Activated naive CD8-positive, alpha-beta T cell treated with anti-CD3 and anti-CD28 coated beads, Interleukin-2, amount 50 U/mL, for 16 hours (primary cell): Measurements from ENCODE around the gene SSH3.
"Not testable (repeated sequence)": the region's sequence is repeated elsewhere in the genome, so short reads cannot be mapped to it uniquely, and the experiment has no call there.

ENCODE experiments used
- DNase-seq: peaks from one replicate; pipeline ENCODE4 v3.0.0-alpha.2; 2020; ENCODE audit warnings: low read depth, low spot score

The SSH3 gene

DNA sequence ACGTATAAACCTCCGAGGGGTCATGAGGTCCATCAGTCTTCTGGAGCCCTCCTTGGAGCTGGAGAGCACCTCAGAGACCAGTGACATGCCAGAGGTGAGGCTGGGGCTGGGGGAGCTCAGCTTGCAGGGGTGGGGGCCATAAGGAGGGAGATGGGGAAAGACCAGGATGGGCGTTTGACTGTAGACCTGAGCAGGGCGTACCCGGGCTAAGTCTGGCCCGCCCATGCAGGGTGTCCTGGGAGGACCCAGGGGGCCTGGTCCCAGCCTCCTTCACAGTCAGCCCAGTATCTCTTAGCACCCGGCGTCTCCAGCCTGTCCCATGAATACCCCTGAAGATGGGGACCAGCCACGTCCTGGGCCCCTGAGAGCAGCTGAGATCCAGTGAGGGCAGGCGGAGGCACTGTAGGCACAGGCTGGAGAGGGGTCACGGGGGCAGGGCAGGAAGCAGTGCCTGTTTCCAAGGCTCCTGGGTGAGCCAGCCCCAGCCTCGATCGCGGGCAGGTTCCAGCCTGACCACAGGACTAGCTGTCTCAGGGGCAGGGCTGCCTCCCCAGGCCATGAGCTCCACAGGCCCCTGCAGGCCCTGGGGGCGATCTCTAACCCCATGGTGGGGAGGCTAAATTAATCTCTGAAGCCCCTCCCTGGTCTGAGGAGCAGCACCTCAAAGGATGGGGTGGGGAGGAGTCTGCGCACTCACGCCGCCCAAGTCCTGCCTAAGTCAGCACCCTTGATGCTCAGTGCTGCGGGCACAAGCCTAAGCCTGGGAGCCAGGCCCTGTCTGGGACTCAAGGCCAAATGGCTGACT, 7.1 kb downstream of the SSH3 start:
- DNase-seq = no peak

GRCh38 chr11:67311051-67311555, 7.8 kb downstream of the SSH3 start:
- no peak for DNase-seq

- DNase-seq = no peak
Observed at GRCh38 chr11:67311556-67312082, 8.3 kb downstream of the SSH3 start.

DNA sequence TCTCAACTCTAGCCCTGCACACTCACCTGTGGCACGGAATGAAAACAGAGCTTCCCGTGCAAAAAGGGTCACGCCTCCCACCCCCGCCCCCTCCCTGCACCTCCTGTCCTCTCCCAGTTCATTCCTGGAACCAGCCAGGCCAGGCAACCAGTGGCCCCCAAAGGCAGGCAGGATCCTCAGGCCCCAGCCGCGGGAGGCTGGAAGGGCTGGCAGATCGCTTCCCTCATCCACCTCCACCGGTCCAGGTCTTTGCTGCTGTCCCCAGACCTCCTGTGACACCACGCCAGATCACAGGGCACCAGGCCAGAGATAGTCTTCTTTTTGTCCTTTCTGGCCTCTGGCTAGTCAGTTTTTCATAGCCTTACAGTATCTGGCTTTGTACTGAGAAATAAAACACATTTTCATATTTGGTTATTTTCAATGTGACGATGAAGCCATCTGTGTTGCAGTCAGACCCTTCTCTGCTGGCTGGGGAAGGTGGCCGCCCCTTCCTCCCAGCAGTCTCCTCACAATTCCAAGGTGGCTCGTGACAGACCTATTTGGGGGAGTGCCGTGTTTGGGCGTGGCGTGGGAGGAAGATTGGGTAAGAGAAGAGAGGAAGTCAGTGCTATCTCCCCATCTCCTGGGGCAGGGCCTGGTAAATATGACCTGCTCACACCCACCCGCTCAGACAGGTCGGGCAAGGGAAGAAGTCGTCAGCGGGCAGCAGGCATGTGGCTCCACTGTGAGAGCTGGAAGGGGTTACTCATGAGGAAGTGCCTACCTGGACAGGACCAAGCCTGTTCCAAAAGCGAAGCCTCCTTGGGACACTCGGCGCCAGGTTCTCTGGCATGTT, 9.1 kb downstream of the SSH3 start:
- no peak for DNase-seq

- no peak for DNase-seq
Observed at GRCh38 chr11:67313125-67313890, 10.0 kb downstream of the SSH3 start.

GRCh38 chr11:67314218-67314617, 10.9 kb downstream of the SSH3 start:
- DNase-seq = no peak

DNA sequence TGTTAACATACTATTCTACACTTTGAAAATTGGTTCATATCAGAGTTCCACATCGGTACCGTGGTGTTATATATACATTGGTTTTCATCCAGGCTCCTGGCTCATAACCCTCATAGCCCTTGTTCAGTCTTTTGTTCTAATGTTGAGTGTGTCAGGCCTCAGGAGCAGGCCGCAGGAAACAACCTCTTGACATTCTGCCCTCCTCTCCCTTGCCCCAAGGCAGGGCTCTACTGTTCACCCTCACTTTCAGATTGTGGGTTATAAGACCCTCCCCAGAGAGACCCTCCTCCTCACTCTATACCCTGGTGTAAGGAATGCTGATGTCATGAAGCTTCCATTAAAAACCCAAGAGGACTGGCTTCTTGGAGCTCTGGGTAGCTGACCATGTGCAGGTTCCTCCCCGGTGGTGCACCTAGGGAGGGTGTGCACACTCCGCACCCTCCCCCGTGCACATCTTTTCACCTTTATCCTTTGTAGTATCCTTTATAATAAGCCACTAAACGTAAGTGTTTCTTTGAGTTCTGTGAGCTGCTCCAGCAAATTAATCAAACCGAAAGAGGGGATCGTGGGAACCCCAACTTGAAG, 12.1 kb downstream of the SSH3 start:
- DNase-seq = no peak

DNA sequence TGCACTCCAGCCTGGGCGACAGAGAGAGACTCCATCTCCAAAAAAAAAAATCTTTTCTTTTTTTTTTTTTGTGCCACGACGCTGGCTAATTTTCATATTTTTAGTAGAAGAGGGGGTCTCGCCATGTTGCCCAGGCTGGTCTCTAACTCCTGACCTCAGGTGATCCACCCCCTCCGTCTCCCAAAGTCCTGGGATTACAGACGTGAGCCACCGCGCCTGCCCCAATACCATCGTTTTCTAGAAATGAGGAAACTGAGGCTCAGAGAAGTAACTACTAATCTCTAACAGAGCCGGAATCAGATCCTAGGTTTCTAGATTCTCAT, 13.5 kb downstream of the SSH3 start:
- no peak for DNase-seq

DNA sequence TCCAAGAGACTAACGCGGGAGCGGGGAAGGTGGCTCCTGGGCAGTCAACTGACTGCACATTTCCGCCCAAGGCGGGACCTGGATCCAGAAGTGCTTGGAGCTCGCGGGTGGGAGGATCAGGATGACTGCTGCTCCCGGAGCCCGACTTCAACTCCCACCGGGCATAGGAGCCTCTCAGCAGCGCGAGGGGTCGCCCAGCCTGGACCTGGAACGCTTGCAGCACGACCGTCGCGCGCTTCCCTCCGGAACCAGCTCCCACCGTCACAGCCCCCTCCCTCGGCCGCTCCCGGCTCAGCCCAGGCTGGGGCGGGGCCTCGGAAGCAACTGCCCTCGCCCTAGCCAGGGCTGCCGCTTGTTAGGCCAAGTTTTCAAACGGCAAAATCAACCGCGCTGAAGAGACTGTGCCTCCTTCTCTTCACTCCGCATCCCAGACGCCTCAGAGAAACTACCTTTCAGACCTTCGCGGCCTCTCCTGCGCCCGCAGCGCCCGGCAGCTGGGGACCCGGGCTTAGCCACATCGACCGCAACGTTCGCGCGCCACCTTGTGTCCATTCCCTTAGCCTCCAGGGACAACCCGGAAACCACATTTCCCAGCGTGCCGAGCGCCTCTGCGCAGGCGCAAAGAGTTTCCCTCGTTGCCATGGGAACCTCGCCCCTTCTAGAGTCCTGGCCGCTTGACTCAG, 14.0 kb downstream of the SSH3 start:
- peak; percentile 97 for DNase-seq

- DNase-seq = no peak
Observed at GRCh38 chr11:67317888-67318555, 14.7 kb downstream of the SSH3 start.

GRCh38 chr11:67318876-67319275, 15.5 kb downstream of the SSH3 start:
- DNase-seq = not testable (repeated sequence)

DNA sequence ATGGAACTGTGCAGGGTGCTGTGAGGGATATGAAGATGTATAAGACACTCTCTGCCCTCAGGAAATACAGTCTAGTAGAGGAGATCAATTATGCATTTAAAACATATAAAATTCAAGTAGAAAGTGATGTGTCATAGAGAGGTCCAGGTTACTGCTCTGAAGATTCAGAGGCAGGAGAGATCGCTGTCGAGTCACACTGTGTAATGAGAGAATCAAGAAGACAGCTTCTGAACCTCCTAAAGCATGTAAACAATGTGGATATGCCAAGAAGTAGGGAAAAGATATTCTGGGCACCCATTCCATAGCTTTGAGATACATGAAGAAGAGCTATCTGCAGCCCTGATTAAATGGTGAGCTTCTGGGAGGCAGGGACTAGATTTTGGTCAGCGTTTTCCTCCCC, 16.7 kb downstream of the SSH3 start:
- DNase-seq = no peak

- DNase-seq = no peak
Observed at GRCh38 chr11:67320691-67321090, 17.4 kb downstream of the SSH3 start.

DNA sequence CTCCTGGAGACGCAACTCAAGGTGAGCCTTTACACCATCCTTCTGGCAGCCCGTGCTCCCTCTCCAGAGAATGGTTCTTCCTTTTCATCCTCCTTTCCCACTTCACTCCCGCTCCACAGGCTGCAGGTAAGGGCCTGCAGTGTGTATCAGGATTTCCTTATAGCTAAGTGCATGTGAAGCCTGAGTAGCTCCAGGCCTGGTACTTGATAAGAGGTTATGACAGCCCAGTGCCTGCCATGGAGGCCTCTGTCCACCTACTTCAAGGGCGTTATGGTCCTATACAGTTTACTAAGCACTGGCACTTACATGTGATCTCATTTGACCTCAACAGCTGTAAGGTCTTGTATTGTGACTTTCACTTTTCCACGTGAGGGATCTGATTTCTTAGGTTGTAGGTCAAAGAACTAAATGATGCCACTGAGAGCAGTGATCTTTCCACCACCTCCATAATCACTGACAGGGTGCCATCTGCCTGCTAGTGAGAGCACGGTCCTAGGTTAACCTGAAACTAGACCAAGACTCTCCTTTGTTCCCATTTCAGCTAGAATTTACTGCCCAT, 18.1 kb downstream of the SSH3 start:
- DNase-seq = no peak

- DNase-seq = no peak
Observed at GRCh38 chr11:67322049-67322448, 18.7 kb downstream of the SSH3 start.

DNA sequence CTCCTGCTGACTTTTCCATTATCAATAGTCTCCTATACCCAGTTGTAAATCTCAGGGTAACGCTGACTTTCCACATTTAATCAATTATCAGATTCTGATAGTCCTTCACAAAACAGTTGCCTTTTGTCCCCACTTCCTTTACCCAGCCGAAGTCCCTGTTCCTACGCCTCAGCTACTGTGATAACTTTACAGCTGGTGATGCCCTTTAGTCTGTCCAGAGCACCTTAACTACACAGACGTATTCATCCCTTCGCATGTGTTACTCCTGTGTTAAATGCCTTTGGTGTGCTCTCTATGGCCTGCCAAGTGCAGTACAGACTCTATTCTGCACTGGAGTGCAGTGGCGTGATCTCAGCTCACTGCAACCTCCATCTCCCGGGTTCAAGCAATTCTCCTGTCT, 20.2 kb downstream of the SSH3 start:
- DNase-seq = no peak

GRCh38 chr11:67332081-67332691, 28.9 kb downstream of the SSH3 start:
- DNase-seq = no peak

DNA sequence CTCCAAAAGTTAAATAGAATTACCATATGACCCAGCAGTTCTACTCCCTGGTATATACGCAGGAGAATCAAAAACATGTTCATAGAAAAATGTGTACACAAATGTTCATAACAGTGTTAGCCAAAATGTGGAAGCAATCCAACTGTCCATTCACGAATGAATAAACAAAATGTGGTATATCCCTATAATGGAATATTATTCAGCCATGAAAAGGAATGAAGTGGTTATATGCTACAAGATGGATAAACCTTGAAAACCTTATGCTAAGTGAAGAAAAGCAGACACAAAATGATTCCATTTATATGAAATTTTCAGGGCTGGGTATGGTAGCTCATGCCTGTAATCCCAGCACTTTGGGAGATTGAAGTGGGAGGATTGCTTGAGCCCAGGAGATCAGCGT, 33.9 kb downstream of the SSH3 start:
- no peak for DNase-seq

DNA sequence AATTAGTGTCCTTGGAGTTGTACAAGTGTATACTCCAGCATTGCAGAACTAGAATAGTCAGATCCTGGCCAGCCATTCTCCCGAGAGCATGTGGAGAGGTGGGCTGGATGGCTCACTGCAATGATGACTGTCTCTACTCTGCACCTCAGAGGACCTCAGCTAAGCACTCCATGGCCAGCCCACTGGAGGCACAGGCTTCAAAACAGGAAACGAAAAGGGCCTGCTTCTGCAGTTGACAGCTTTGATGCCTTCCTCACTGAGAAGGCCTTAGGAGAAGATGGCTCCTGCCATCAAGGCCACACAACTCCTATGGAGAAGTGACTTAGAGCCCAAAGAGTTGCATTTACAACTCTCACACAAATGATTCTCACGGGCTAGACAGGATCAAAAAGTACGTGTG, 40.9 kb downstream of the SSH3 start:
- DNase-seq = no peak
